Retinal pigment epithelial cell (primary cell): ENCODE results near the gene TTC28.
"Not testable (repeated sequence)": the region's sequence is repeated elsewhere in the genome, so short reads cannot be mapped to it uniquely, and the experiment has no call there.

ENCODE experiments used
- DNase-seq: peaks from one replicate; pipeline ENCODE4 v3.0.0-alpha.2; 2010; ENCODE audit warnings: low read depth
- H3K4me3 ChIP-seq: 2 replicates; pipeline ENCODE4 v1.5.1; 2011; ENCODE audit warnings: mild to moderate bottlenecking, low read length, control low read depth, moderate library complexity
- TF ChIP-seq, protein P1 (sequence below): conservative IDR thresholded peaks from 2 replicates; pipeline ENCODE4 v1.5.1; 2011; ENCODE audit warnings: low read depth, low read length, control low read depth, inconsistent platforms

The TTC28 gene

DNA sequence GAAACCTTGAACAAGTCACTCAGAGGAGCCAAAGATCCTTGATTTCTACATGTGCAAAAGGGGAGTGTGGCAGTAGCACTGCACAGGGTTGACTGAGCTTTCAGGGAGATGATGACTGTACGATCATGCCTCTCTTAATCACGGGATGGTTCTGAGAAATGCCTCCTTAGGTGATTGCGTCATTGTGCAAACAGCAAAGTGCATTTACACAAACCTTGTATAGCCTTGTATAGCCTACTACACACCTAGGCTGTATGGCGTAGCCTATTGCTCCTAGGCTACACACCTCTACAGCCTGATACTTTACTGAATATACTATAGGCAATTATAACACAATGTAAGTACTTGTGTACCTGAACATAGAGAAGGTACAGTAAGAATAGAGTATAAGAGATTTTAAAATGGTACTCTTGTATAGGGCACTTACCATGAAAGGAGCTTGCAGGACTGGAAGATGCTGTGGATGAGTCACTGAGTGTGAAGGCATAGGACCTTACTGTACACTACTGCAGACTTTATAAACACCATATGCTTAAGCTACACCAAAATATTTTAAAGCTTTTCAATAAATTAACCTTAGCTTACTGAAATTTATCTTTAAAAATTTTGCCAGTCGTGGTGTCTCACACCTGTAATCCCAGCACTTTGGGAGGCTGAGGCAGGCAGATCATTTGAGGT is 1.3 kb upstream of the TTC28 start:
- not testable (repeated sequence) for H3K4me3 ChIP-seq, DNase-seq

DNA sequence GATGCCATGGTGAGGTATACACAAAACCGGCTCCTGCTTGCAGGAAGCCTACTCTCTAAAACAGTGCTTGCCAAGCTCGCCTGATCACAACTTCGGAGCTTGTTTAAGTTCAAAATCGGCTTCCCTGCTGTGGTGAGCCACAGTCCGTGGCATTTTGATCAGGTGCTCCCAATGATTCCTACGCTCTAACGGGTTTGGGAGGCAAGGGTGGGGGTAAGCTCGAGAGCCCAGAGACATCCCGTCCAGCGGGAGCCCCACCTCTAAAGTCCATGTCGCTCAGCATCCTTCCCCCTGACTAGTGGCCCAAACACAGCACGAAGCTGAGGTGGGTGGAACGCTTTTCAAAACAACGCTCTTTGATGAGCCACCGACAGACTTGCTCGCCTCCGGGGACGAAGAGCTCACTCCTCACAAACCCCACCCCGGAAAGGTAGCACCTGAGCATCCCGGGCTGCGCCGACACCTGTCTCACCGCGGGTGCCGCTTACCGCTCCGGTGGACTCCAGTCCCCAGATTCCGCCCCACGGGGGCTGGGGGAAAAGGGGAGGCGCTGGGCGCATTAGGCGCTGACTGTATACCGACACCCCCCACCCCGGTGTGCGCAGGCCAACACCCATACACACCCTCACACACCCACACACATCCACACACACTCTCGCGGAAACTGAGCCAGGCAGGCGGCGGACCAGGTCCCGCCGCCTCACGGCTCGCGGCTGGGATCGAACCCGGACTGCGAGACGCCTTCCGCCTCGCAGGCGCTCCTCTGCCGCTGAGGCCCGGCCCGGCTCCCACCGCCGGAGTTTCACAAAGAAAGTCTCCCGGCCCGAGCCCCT is 646 bp downstream of the TTC28 start:
- H3K4me3 ChIP-seq: peak overlapping the region; percentile 76
- not testable (repeated sequence) for DNase-seq

DNA sequence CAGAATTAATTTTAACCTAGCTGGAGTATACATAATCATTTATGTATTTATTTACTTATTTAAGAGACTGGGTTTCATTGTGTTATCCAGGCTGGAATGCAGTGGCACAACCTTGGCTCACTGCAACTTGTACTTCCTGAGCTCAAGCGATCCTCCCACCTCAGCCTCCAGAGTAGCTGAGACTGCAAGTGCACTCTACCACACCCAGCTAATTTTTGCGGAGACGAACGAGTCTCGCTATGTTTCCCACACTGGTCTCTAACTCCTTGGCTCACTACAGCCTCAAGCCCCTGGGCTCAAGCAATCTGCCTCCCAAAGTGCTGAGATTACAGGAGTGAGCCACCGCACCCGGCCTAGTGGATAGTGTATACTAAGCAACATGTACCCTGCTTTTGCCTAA is 1.5 kb downstream of the TTC28 start:
- not testable (repeated sequence) for DNase-seq, H3K4me3 ChIP-seq

GRCh38 chr22:28674121-28674563 is 5.5 kb downstream of the TTC28 start:
- TF ChIP-seq, protein P1, sequence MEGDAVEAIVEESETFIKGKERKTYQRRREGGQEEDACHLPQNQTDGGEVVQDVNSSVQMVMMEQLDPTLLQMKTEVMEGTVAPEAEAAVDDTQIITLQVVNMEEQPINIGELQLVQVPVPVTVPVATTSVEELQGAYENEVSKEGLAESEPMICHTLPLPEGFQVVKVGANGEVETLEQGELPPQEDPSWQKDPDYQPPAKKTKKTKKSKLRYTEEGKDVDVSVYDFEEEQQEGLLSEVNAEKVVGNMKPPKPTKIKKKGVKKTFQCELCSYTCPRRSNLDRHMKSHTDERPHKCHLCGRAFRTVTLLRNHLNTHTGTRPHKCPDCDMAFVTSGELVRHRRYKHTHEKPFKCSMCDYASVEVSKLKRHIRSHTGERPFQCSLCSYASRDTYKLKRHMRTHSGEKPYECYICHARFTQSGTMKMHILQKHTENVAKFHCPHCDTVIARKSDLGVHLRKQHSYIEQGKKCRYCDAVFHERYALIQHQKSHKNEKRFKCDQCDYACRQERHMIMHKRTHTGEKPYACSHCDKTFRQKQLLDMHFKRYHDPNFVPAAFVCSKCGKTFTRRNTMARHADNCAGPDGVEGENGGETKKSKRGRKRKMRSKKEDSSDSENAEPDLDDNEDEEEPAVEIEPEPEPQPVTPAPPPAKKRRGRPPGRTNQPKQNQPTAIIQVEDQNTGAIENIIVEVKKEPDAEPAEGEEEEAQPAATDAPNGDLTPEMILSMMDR: no peak
- DNase-seq: no peak
- H3K4me3 ChIP-seq: no peak overlapping the region

DNA sequence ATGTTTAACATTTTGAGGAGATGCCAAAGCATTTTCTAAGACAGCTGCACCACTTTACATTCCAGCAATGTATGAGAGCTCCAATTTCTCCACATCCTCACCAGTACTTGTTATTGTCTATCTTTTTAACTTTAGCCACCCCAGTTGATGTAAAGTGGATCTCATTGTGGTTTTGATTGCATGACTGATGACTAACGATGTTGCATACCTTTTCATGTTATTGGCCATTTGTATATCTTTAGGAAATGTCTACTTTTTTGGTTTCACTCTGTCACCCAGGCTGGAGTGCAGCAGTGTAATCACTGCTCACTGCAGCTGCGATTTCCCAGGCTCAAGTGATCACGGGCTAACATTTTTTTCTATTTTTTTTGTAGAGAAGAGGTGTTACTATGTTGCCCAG is 8.9 kb downstream of the TTC28 start:
- DNase-seq: no peak
- no peak overlapping the region for H3K4me3 ChIP-seq
- TF ChIP-seq, protein P1: no peak

GRCh38 chr22:28670161-28670560 is 9.5 kb downstream of the TTC28 start:
- TF ChIP-seq, protein P1: no peak
- no peak for DNase-seq
- no peak overlapping the region for H3K4me3 ChIP-seq

DNA sequence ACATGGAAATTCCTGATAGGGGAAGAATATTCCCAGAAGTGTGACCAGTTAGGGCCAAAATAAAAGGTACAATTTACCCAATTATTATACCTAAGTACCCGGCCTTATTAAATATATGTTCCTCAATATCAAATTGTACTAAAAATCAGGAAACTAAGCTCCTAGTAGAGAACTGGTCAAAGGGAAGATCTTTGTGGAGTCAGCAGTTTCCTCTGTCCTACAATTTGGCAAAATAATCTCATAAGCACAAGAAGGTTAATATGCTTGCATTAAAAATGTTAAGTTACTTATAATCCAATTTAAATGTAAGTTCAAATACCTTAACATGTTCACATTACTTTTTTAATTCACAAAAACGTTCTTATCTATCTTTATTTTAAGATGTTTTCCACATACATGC is 10.3 kb downstream of the TTC28 start:
- TF ChIP-seq, protein P1: no peak
- H3K4me3 ChIP-seq: no peak overlapping the region
- DNase-seq: no peak

GRCh38 chr22:28663569-28663942 is 16.1 kb downstream of the TTC28 start:
- H3K4me3 ChIP-seq, DNase-seq: not testable (repeated sequence)

DNA sequence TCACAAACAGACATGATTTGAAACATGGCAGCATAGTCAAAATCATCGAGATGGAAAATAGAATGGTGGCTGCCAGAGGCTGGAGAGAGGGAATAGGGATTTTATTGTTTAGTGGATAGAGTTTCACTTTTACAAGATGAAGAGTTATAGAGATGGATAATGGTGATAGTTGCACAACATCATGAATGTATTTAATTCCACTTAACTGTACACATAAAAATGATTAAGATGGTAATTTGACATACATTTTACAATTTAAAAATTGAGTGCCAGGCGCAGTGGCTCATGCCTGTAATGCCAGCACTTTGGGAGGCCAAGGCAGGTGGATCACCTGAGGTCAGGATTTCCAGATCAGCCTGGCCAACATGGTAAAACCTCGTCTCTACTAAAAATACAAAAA is 21.2 kb downstream of the TTC28 start:
- no peak overlapping the region for H3K4me3 ChIP-seq
- TF ChIP-seq, protein P1: no peak
- DNase-seq: no peak
